ENCODE data around the gene SLC4A4.
"Not testable (repeated sequence)": the region's sequence is repeated elsewhere in the genome, so short reads cannot be mapped to it uniquely, and the experiment has no call there.

SLC4A4 gene

GRCh38 chr4:71360844-71361243 lies 22.0 kb downstream of the SLC4A4 start:
- DNase-seq (ENCODE audit: low read depth) = no peak

- DNase-seq (ENCODE audit: low read depth) = no peak
Observed at GRCh38 chr4:71361476-71361875, 22.7 kb downstream of the SLC4A4 start.

- no peak for DNase-seq (ENCODE audit: low read depth)
Observed at GRCh38 chr4:71366766-71367165, 27.9 kb downstream of the SLC4A4 start.

- no peak for DNase-seq (ENCODE audit: low read depth)
Observed at GRCh38 chr4:71367546-71367945, 28.7 kb downstream of the SLC4A4 start.

- no peak for DNase-seq (ENCODE audit: low read depth)
Observed at GRCh38 chr4:71368906-71369305, 30.1 kb downstream of the SLC4A4 start.

GRCh38 chr4:71369536-71369935 lies 30.7 kb downstream of the SLC4A4 start:
- no peak for DNase-seq (ENCODE audit: low read depth)

- DNase-seq (ENCODE audit: low read depth) = no peak
Observed at GRCh38 chr4:71375494-71375893, 36.7 kb downstream of the SLC4A4 start.

GRCh38 chr4:71377561-71377960 lies 38.7 kb downstream of the SLC4A4 start:
- DNase-seq (ENCODE audit: low read depth) = peak; percentile 24

- no peak for DNase-seq (ENCODE audit: low read depth)
Observed at GRCh38 chr4:71379126-71379525, 40.3 kb downstream of the SLC4A4 start.

GRCh38 chr4:71380788-71381187 lies 42.0 kb downstream of the SLC4A4 start:
- no peak for DNase-seq (ENCODE audit: low read depth)

GRCh38 chr4:71382125-71382899 lies 43.5 kb downstream of the SLC4A4 start:
- DNase-seq (ENCODE audit: low read depth) = no peak

- no peak for DNase-seq (ENCODE audit: low read depth)
Observed at GRCh38 chr4:71382900-71383560, 44.2 kb downstream of the SLC4A4 start.

GRCh38 chr4:71383984-71384383 lies 45.2 kb downstream of the SLC4A4 start:
- DNase-seq (ENCODE audit: low read depth) = no peak

GRCh38 chr4:71389149-71389827 lies 50.5 kb downstream of the SLC4A4 start:
- peak; percentile 35 for DNase-seq (ENCODE audit: low read depth)

- DNase-seq (ENCODE audit: low read depth) = no peak
Observed at GRCh38 chr4:71392109-71392508, 53.3 kb downstream of the SLC4A4 start.

GRCh38 chr4:71396382-71396781 lies 57.6 kb downstream of the SLC4A4 start:
- DNase-seq (ENCODE audit: low read depth) = peak; percentile 24

GRCh38 chr4:71400810-71401209 lies 62.0 kb downstream of the SLC4A4 start:
- DNase-seq (ENCODE audit: low read depth) = no peak

GRCh38 chr4:71402616-71403015 lies 63.8 kb downstream of the SLC4A4 start:
- DNase-seq (ENCODE audit: low read depth) = no peak

GRCh38 chr4:71404049-71404448 lies 65.2 kb downstream of the SLC4A4 start:
- DNase-seq (ENCODE audit: low read depth) = no peak

GRCh38 chr4:71405791-71406190 lies 67.0 kb downstream of the SLC4A4 start:
- DNase-seq (ENCODE audit: low read depth) = no peak

- DNase-seq (ENCODE audit: low read depth) = peak; percentile 26
Observed at GRCh38 chr4:71406459-71406963, 67.7 kb downstream of the SLC4A4 start.

- DNase-seq (ENCODE audit: low read depth) = not testable (repeated sequence)
Observed at GRCh38 chr4:71408961-71409360, 70.1 kb downstream of the SLC4A4 start.

GRCh38 chr4:71411981-71412380 lies 73.2 kb downstream of the SLC4A4 start:
- DNase-seq (ENCODE audit: low read depth) = no peak

Data from HS-27A (cell line).